ENCODE measurements around the gene CASP1.

- TF ChIP-seq POLR2A (IDR thresholded peaks at IDR 0.05) (no peak), CTCF (IDR thresholded peaks at IDR 0.05) (no peak)
These were observed 35.2 kb downstream of the CASP1 start for GRCh38 chr11:104999721-105000120.
